Stimulated activated CD8-positive, alpha-beta memory T cell treated with anti-CD3 and anti-CD28 coated beads, Interleukin-15, amount 100 ng/mL, for 24 hours (primary cell): ENCODE measurements around the gene TMEM171.

ENCODE experiments used
- DNase-seq: peaks from one replicate; pipeline ENCODE4 v3.0.0-alpha.2; 2020; ENCODE audit warnings: low read depth

Gene TMEM171, protein sequence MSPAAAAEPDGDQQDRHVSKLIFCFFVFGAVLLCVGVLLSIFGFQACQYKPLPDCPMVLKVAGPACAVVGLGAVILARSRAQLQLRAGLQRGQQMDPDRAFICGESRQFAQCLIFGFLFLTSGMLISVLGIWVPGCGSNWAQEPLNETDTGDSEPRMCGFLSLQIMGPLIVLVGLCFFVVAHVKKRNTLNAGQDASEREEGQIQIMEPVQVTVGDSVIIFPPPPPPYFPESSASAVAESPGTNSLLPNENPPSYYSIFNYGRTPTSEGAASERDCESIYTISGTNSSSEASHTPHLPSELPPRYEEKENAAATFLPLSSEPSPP

DNA sequence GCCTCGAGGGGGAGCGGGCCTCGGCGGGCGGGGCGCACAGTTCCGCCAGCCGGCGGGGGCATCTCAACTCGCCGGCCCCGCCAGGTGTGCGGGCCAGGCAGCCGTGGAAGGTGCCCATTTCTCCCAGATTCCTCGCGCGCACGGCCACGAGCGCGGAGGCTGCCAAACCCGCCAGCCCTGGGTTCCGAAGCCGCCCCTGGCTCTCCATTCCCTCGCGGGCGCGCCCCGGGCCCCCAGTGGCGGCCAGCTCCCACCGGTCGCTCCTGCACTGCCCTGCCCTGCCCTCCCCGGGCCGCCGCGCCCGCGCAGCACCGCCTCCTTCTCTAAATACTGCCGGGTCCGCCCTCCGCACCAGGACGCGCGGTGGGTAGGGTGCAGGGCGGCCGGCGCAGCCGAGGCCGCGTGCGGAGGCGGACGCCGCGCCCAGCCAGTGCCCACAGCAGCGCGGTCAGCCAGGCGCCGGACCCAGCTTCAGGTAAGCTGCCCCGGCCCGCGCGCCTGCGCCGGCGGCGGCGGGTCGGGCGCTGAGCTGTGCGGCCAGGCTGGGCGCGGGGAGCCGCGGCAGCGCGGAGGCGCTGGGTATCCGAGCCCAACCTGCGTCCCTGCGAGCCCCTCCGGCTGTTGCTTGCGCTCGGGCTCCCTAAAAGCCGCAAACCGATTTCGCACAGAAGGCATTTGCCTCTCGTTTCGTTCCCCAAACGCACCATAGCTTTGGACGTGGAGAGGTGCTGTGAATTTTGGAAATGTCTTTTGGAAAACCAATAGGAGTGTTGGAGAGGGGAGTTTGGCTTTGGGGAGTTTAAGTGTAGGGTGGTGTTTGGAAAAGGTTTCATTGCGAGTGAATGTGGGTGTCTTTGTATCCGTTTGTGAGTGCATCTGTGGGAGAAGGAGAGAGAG is at the start of gene TMEM171:
TSS of gene TMEM171 (plus strand) at position 354 of the 897 bp plus-strand sequence. CDS start 2,799 bp downstream, outside the sequence.
- no peak for DNase-seq

DNA sequence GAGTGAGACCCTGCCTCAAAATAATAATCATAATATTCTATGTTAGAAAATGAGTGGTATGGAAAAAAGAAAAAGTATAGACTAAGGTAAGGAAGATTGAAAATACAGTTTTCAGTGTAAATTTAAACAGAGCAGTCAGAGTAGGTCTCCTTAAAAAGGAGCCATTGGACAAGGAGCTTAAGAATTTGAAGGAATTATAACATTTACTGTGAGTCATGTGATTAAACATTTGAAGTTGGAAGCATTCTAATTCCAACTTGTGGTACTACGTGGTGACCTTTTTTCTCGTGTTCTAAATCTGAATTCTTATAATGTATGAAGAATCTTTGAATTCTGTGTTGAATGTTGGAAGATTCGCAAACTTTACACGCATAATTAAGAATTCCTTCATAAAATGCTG is 39.3 kb upstream of the TMEM171 start:
- no peak for DNase-seq

DNA sequence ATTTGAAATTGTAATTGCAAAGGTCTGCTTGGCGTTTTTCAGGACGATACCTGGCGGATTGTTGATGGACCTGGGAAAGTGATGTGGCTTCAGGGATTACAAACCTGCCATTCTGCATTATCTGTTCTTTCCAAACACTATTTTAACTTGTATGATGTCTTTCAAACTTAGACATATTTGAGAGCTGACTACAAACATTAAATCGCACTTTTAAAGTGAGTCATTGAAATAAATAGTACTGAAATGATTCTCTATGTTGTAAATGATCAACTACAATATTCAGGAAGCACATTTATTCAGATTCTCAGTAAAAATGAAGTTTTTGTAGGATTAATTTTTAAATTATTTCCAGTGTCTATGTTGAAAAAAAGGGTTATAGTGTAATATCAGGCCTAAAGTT is 32.3 kb upstream of the TMEM171 start:
- no peak for DNase-seq

DNA sequence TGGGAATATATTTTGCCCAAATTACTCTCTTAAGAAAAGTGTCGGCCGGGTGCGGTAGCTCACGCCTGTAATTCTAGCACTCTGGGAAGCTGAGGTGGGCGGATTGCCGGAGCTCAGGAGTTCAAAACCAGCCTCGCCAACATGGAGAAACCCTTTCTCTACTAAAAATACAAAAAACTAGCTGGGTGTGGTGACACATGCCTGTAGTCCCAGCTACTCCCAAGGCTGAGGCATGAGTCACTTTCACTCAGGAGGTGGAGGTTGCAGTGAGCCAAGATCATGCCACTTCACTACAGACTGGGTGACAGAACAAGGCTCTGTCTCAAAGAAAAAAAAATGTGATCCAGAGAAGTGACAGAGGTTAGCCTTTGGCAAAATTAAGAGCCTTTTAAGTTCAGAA is 26.4 kb upstream of the TMEM171 start:
- DNase-seq: no peak

DNA sequence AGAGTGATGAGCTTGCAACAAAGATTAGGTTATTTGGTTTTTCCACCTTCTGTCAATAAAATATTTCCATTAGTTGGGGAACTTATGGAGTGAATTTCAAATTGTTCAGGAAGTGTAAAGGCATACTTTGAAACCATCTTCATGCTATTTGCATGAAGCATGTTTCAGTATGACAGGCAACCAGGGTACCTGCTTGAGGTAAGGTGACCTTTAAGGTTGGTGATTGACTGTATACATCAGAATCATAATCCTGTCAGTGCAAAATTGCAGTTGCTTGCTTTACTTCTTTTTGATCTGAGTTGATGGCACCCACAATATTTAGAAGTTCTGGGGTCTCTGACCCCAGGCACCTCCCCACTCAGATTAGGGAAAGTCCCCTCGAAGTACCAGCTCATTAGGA is 26.0 kb upstream of the TMEM171 start:
- DNase-seq: no peak

DNA sequence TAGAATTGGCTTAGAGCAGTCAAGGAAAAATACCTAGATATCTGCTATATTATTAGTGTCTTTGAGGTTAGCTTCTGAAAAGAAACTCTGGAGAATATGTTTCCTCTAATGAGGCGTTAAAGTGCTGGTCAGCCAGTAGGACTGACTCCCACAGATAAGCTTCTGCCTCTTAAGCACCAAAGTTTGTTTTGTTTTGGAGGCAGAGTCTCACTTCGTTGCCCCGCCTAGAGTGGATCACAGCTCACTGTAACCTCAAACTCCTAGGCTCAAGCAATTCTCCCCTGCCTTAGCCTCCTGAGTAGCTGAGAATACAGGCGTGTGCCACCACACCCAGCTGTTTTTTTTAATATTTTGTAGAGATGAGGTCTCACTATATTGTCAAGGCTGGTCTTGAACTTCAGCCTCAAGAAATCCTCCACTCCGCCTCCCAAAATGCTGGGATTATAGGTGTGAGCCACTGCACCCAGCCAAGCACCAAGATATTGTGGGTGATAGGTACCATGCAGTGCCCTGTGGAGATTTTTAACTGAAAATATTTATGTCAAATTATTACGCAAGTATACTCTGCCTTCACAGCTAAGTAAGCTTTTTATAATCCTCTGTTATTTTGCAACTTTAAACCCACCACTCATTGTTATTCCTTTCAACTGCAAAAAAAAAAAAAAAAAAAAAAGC is 24.7 kb upstream of the TMEM171 start:
- no peak for DNase-seq

DNA sequence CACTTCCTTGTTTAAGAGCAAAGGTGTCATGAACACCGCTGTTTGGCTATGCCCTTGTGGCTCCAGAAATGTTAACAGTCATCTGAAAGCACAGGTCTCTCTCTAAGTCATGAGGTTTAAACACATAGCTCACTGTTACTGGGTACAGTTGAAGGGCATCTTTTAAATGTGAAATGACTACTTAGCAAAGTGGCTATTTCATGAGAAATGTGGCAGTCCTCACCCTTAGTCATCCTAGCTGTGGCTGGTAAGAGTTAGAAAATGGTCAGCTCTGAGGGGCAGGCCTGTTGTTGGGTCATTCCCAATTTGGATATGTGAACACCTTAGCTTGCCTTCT is 24.2 kb upstream of the TMEM171 start:
- no peak for DNase-seq

DNA sequence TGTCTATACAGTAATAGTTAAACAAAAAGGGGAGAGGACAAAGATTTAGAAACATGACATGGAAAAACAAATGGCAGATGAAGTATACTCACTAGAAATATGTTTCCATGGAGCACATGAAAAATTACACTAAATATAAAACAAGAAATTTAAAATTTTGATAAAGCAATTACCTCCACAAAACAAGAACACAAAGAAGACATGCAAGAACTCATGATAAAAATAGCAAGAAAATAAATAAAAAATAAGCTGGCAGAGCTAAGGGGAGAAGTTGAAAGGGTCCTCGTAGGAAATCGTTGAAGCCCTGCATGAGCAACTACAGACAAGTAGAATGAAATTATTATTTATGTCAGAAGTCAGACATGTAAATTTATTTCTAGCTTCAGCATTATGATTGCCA is 22.6 kb upstream of the TMEM171 start:
- no peak for DNase-seq

DNA sequence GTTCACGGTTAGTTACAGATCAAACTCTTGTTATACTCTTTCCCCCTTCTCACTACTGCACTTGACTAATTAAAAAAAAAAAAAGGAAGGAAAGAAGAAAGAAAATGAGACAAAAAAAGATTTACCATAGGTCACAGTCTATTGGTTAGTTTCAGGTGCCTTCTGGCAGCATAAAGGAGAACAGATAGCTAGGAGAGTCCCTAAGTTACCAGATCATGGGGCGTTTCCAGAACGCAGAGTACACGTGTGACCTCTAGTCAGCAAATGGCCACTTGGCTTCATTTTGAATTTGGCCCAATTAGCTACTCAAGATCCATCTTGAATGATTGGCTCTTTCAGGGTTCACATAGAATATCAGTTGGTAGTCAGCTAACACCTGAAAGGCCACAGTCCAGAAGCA is 20.3 kb upstream of the TMEM171 start:
- no peak for DNase-seq

DNA sequence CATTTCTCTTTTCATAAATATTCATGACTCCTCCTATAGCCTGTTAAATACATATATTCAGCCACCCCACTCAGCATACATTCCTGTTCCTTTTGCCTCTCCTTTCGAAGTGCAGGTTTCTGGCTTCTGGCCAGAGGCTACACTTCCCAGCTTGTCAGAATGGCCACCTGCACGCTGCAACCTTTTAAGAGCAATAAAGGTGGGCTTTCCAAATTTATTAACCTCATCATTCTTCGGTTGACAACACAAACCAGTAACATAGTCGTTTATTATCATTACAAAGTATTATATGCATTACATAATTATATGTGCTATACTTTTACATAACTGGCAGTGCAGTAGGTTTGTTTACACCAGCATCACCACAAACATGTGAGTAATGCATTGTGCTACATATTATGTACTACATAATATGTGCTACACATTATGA is 16.5 kb upstream of the TMEM171 start:
- no peak for DNase-seq

DNA sequence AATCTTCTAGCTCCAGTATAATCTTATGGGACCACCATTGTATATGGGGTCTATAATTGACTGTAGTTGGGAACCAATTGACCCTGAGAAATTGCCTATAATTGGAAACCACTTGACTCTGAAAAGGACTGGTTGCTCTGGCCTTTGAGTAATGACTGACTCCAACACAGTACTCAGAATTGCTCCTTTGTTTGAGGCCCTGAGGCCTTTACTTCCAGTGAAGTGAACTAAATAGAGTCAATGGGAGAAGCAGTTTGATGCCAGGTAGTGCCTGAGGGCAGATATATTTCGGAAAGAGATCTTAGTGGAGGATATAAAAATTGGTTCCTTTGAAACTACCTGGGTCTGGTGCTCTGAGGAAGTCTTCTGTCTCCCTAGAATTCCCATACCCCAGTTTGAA is 16.0 kb upstream of the TMEM171 start:
- no peak for DNase-seq

DNA sequence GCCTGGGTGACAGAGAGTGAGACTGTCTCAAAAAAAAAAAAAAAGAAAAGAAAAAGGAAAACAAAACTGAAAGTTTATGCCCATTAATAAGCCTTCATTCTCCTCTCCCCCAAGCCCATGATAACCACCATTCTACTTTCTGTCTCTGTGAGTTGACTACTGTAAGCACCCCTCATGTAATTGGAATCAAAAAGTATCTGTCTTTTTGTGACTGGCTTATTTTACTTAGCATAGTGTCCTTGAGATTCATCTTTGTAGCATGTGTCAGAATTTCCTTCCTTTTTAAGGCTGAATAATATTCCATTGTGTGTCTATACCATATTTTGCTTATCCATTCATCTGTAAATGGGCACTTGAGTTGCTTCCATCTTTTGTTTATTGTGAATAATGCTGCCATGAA is 14.0 kb upstream of the TMEM171 start:
- DNase-seq: no peak

DNA sequence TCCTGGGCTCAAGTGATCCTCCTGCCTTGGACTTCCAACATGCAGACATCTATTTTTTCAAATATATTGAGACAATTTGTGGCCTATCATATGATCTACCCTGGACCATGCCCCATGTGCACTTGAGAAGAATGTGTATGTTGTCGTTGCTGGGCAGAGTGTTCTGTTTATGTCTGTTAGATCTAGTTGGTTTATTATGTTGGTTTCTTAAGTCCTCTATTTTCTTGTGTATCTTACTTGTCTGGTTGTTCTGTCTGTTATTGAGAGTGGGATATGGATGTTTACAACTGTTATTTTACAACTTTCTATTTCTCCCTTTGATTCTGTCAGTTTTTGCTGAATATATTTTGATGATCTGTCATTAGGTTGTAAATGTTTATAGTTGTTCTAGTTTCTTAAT is 10.2 kb upstream of the TMEM171 start:
- no peak for DNase-seq

DNA sequence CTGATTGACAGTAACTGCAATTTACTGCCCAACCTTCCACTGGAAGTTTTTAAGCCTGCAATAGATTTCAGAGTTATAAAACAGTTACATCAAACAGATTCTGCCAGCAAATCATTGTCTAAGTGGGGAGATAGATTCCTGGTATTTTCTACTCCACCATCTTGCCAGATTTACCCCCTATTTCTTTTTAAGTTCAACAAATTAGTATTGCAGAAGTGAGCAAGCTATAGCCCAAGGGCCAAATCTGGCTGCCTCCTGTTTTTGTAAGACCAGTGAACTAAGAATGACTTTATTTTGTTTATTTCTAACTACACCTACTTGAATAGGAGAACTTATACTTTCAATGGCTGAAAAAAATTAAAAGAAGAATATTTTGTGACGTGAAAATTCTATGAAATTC is 8.8 kb upstream of the TMEM171 start:
- no peak for DNase-seq

DNA sequence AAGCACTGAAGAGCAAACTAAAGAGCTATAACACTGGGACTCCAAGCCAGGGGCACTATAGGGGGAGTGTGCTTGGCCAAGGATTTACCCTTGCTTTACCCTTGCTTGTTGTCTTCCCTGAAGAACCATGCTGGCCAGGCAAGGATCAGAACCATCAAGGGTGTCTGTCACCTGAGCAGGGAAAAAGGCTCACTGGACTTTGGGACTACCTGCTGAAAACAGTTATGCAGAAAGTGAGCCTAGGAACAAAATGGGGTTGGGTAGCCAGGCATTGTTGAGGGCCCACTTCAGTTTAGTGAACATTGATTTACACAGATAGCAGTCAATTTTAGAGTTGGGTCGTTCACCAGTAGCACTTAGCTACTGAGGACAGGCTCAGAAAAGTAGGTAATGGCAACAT is 8.0 kb upstream of the TMEM171 start:
- DNase-seq: no peak

DNA sequence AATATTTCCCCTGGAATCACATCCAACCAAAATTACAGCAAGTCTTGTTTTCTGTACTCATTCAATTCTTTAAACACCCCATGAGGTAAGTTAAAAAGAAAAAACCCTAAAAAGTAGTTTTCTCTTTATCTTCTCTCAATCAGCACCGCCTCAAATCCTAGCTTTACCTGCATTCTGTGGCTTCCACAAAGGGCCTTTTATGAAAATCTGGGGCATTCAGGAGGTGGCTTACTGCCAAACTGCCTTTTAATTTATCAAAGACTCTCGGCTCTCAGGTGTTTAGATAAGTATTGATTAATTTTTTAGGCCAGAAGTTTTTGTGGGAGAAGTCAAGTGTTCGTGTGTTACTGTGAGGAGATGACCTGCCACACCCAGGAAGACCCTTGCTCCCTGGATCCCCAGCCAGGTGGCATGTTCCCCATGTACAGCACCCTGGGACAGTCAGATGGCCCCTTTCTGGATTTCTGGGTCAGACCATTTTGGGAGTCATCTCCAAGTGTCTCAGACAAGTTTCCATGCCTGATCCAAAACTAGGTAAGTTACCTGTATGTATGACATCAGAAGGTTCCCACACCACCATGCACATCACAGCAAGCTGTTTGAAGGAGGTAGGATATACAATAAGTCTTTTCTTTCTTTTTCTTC is 6.2 kb upstream of the TMEM171 start:
- DNase-seq: no peak

DNA sequence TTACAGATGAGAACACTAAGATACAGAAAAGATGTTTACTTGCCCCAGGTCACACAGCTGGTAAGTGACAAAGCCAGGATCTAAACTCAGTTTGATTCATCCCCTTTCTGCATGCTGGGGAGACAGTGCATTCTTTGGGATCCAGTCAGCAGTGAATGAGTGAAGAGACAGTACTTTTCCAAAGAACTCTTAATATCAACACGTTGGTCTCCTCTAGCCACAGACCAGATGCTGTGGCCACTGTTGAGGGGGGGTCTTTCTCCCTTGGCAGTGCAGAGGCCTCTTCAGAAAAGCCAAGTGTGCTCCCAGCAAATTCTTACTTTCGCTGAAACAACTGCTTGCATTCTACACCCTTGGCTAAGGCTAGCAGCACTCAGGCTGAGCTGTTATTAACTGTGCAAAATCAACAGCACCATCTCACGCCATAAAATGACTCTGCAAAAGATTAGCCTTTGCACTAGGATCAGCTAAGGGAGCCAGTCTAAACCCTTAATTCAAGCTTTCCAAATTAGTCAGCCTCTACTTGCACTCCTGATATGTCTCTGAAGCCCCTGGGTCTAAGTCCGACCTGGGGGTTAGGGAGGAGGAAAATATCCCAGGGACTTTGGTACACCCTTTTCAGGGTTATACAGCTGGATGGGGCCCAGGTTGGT is 4.8 kb upstream of the TMEM171 start:
- DNase-seq: no peak

DNA sequence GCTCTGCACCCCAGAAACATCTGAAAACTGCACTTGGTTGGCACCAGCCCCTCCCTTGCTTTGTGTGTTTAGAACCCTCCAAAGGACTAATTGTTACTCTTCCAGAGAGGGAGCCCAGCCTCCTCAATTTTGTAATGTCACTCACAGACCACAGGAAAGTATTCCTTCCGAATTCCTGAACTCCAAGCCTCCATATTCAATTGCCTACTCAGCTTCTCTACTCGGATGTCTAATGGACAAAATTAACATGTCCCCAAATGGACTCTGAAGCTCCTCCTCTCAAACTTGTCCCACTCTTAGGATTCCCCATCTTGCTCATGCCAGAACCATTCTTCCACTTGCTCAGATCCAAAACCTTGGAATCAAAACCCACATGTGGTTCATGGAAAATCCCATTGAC is 3.9 kb upstream of the TMEM171 start:
- DNase-seq: no peak

DNA sequence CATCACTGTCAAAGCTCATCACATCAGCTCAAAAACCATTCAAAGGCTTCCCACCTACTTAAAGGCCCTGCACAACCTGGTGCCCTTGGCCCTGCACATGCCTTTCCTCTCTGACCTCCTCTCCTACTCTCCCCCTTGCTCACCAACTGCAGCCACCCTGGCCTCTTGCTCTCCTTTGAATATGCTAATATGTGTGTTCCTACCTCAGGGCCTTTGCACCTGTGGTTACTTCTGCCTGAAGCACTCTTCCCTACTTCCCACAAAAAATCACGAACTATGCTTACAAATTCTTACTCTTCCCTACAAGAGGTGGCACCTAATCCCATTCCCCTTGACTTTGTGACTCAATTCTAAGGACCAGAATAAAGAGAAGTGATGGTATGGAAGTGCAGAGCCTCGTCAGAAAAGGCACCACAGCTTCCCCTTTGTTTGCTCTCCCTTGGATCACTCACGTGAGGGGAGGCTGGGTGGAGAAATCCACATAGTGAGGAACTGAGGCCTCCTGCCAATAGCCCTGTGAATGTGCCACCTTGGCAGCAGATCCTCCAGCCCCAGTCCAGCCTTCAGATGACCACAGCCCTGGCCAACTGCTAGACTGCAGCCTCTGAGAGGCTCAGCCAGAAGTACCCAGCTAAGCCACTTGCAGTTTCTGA is 3.2 kb upstream of the TMEM171 start:
- DNase-seq: no peak

DNA sequence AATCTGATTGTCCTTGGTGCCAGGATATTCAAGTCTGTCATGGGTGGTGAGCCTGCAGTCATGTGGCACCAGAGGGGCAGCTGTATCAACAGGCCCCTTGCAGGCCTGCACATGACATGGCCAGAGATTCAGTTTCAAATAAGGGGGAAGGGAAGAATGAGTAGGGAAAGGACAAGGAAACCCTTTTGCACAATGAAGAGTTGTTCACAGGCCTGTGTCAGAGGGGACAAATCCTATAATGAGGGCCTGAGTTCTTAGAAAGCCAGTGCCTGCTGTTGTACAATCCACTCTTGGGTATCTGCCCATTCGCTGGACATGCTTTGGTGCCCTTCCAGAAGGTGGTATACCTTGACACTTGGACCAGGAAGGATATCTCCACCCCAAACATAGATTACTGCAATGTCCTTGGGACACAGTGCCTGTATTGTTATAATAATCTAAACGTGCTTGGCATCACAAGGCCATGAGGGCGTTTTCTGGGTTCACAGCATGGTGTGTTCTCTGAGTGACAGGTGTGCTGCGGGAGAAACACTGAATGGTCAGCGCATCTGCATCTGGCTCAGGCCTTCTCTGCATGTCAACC is 1.9 kb upstream of the TMEM171 start:
- no peak for DNase-seq
